B cell (primary cell): ENCODE measurements around the gene MYDGF.

Experiments
- CTCF ChIP-seq: fragments of 200-600 bp; IDR thresholded peaks from one replicate; pipeline ENCODE4 v1.8.0; 2022; ENCODE audit warnings: antibody characterized with exemption, mild to moderate bottlenecking
- EZH2 ChIP-seq: IDR thresholded peaks from 2 replicates; pipeline ENCODE4 v1.6.1; 2012; ENCODE audit warnings: borderline replicate concordance, low read depth, mild to moderate bottlenecking, moderate library complexity, low read length; ENCODE audit not compliant: insufficient read depth, poor library complexity, severe bottlenecking

GRCh38 chr19:4657262-4657661 is 12.9 kb downstream of the MYDGF start:
- TF ChIP-seq CTCF: no peak
- no peak for TF ChIP-seq EZH2
